IMR-90 (cell line): Measurements from ENCODE around the gene TINAG. TPM values are rescaled to one million over a fixed set of nuclear protein-coding genes. Genes with fewer than 3 reads are reported as not detected.

Experiments
- ATAC-seq: fragments of 200-7000 bp; cut with Tn5 transposase; 2 replicates; pipeline ENCODE4 v1.9.1; 2020; ENCODE audit warnings: low read depth, mild to moderate bottlenecking, moderate library complexity
- BruUV-seq: library from RNA; stranded (reverse); fragments of 400-500 nt; replicated peaks from 2 replicates; lab custom pipeline; 2021; lab: Mats Ljungman, UMichigan
- CTCF ChIA-PET: fragments of 300-600 bp; formaldehyde crosslinking; extraction: SDS; loops from one replicate; lab custom pipeline; 2021; ENCODE audit warnings: antibody characterized with exemption; lab: Yijun Ruan, JAX
- POLR2A ChIA-PET: fragments of 300-600 bp; sonication (Branson Sonifier 250); formaldehyde crosslinking; loops from one replicate; lab custom pipeline; 2022; ENCODE audit warnings: antibody characterized with exemption; ENCODE audit not compliant: unreplicated experiment; lab: Charles Lee
- DNase-seq: peaks from one replicate; pipeline ENCODE4 v3.0.0; 2013
- H2AFZ ChIP-seq: replicated peaks from 2 replicates; pipeline ENCODE3; 2013; ENCODE audit warnings: low read length, mild to moderate bottlenecking; ENCODE audit not compliant: poor library complexity
- H2AK5ac ChIP-seq: 2 replicates; pipeline ENCODE4 v1.6.1; 2013; ENCODE audit warnings: low read depth, low read length, inconsistent platforms
- H2AK9ac ChIP-seq: replicated peaks from 2 replicates; pipeline ENCODE3; 2013; ENCODE audit warnings: mild to moderate bottlenecking, low read depth, low read length, moderate library complexity; ENCODE audit not compliant: poor library complexity
- H2BK120ac ChIP-seq: 2 replicates; pipeline ENCODE4 v1.6.1; 2013; ENCODE audit warnings: low read depth, low read length, inconsistent platforms
- H2BK15ac ChIP-seq: 3 replicates; pipeline ENCODE4 v1.6.1; 2013; ENCODE audit warnings: low read depth, low read length, inconsistent platforms
- H2BK20ac ChIP-seq: 2 replicates; pipeline ENCODE4 v1.6.1; 2013; ENCODE audit warnings: low read depth, mild to moderate bottlenecking, inconsistent platforms, low read length, moderate library complexity
- H2BK5ac ChIP-seq: 2 replicates; pipeline ENCODE4 v1.6.1; 2013; ENCODE audit warnings: mild to moderate bottlenecking, low read depth, low read length, inconsistent platforms; ENCODE audit not compliant: poor library complexity, severe bottlenecking
- H3K14ac ChIP-seq: replicated peaks from 2 replicates; pipeline ENCODE4 v1.6.1; 2013; ENCODE audit warnings: low read depth, low read length, inconsistent platforms
- H3K18ac ChIP-seq: 2 replicates; pipeline ENCODE4 v1.6.1; 2013; ENCODE audit warnings: low read depth, low read length, control low read depth
- H3K23ac ChIP-seq: 2 replicates; pipeline ENCODE4 v1.6.1; 2013; ENCODE audit warnings: low read depth, low read length, inconsistent platforms
- H3K27ac ChIP-seq: 2 replicates; pipeline ENCODE4 v1.5.1; 2013; ENCODE audit warnings: mild to moderate bottlenecking, control low read depth, low read length; ENCODE audit not compliant: insufficient read depth
- H3K27me3 ChIP-seq: 2 replicates; pipeline ENCODE4 v1.6.1; 2013; ENCODE audit warnings: low read length; ENCODE audit not compliant: control insufficient read depth, insufficient read depth
- H3K36me3 ChIP-seq: 2 replicates; pipeline ENCODE4 v1.6.1; 2013; ENCODE audit warnings: low read length, mixed read lengths; ENCODE audit not compliant: control insufficient read depth, insufficient read depth
- H3K4ac ChIP-seq: 2 replicates; pipeline ENCODE4 v1.6.1; 2013; ENCODE audit warnings: low read depth, low read length, inconsistent platforms
- H3K4me1 ChIP-seq: 2 replicates; pipeline ENCODE4 v1.6.1; 2013; ENCODE audit warnings: low read length, mixed read lengths; ENCODE audit not compliant: control insufficient read depth, insufficient read depth
- H3K4me2 ChIP-seq: 2 replicates; pipeline ENCODE4 v1.6.1; 2013; ENCODE audit warnings: low read depth, mild to moderate bottlenecking, control low read depth, low read length, moderate library complexity
- H3K4me3 ChIP-seq: 2 replicates; pipeline ENCODE4 v1.5.1; 2013; ENCODE audit warnings: low read depth, mild to moderate bottlenecking, control low read depth, low read length, moderate library complexity; ENCODE audit not compliant: insufficient read depth
- H3K56ac ChIP-seq: 2 replicates; pipeline ENCODE4 v1.6.1; 2013; ENCODE audit warnings: low read length, inconsistent platforms; ENCODE audit not compliant: insufficient read depth; ENCODE audit errors: extremely low read depth
- H3K79me1 ChIP-seq, 2 experiments: 2 replicates each; pipeline ENCODE4 v1.6.1; 2013; ENCODE audit warnings: low read length in 2 of 2, inconsistent platforms in 1 of 2, low read depth in 1 of 2
- H3K9ac ChIP-seq: 2 replicates; pipeline ENCODE4 v1.6.1; 2013; ENCODE audit warnings: low read depth, low read length, control low read depth
- H3K9me1 ChIP-seq: 2 replicates; pipeline ENCODE4 v1.6.1; 2013; ENCODE audit warnings: low read length, inconsistent platforms; ENCODE audit not compliant: insufficient read depth
- H3K9me3 ChIP-seq: 2 replicates; pipeline ENCODE4 v1.6.1; 2013; ENCODE audit warnings: low read length; ENCODE audit not compliant: control insufficient read depth, insufficient read depth
- H4K20me1 ChIP-seq: 2 replicates; pipeline ENCODE4 v1.6.1; 2013; ENCODE audit warnings: low read length, inconsistent platforms; ENCODE audit not compliant: insufficient read depth
- H4K5ac ChIP-seq: 2 replicates; pipeline ENCODE4 v1.6.1; 2013; ENCODE audit warnings: mild to moderate bottlenecking, low read depth, low read length, control low read depth
- H4K8ac ChIP-seq, 2 experiments: 2 replicates each; pipeline ENCODE4 v1.6.1; 2013; ENCODE audit warnings: low read depth in 2 of 2, low read length in 2 of 2, control low read depth in 1 of 2, inconsistent platforms in 1 of 2
- H4K91ac ChIP-seq: 2 replicates; pipeline ENCODE4 v1.6.1; 2013; ENCODE audit warnings: low read depth, low read length, inconsistent platforms; ENCODE audit not compliant: insufficient read depth
- BHLHE40 ChIP-seq: fragments of 150-350 bp; IDR thresholded peaks from 2 replicates; pipeline ENCODE4 v1.6.1; 2016; ENCODE audit warnings: mild to moderate bottlenecking, low read depth, low read length
- CEBPB ChIP-seq: IDR thresholded peaks from 2 replicates; pipeline ENCODE4 v1.6.1; 2012; ENCODE audit warnings: low read depth, low read length, improper control_type of control experiment
- CTCF ChIP-seq: conservative IDR thresholded peaks from 2 replicates; pipeline ENCODE4 v1.5.1; 2012; ENCODE audit warnings: mild to moderate bottlenecking, low read depth, low read length, improper control_type of control experiment
- FOS ChIP-seq: fragments of 150-350 bp; IDR thresholded peaks from 2 replicates; pipeline ENCODE4 v1.6.1; 2016; ENCODE audit warnings: low read depth, low read length
- MAFK ChIP-seq: IDR thresholded peaks from 2 replicates; pipeline ENCODE4 v1.6.1; 2012; ENCODE audit warnings: low read depth, low read length, improper control_type of control experiment
- MXI1 ChIP-seq: IDR thresholded peaks from 2 replicates; pipeline ENCODE4 v1.6.1; 2012; ENCODE audit warnings: low read depth, mild to moderate bottlenecking, low read length, moderate library complexity, borderline replicate concordance
- NFE2L2 ChIP-seq: fragments of 150-350 bp; IDR thresholded peaks from 2 replicates; pipeline ENCODE4 v1.6.1; 2016; ENCODE audit warnings: low read depth, mild to moderate bottlenecking, low read length
- WGBS, 2 experiments: methylation state at CpG; one replicate each; pipeline versions ENCODE4 v1.1.5 to v1.1.7; 2013; ENCODE audit warnings: missing lambda C conversion rate in 2 of 2; ENCODE audit not compliant: insufficient read length in 1 of 2; ENCODE audit errors: extremely low coverage in 2 of 2; 5-methylcytosine and 5-hydroxymethylcytosine counted together
- dilution Hi-C: fragments of 300-500 bp; cut with HindIII; formaldehyde crosslinking; loops from one replicate; pipeline ENCODE4 v1.14.3; 2018; ENCODE audit warnings: low sequenced_read_pairs; ENCODE audit not compliant: unreplicated experiment
- in situ Hi-C: fragments of 300-500 bp; cut with MboI; formaldehyde crosslinking; loops from 3 replicates; pipeline ENCODE4 v1.14.3; 2019; ENCODE audit warnings: low sequenced_read_pairs, inconsistent platforms, mixed read lengths
- intact Hi-C: fragments of 100-400 bp; cut with micrococcal nuclease; formaldehyde crosslinking; loops from 2 replicates; pipeline ENCODE4 v1.10.0; 2022
- polyA plus RNA-seq, 3 experiments: library from polyadenylated mRNA; depleted of rRNA; stranded (reverse); fragments of >200 nt; gene quantifications; 2 replicates each; pipeline ENCODE4 v1.2.3, GENCODE V29; 2012; ENCODE audit warnings: low replicate concordance in 1 of 3
- total RNA-seq: library from RNA; depleted of rRNA; stranded (reverse); fragments of >200 nt; gene quantifications from 2 replicates; pipeline ENCODE4 v1.2.3, GENCODE V29; 2012

The TINAG gene
- total and polyA plus RNA-seq, 2 of the 4 experiments (the other 2 are of a cell fraction): not detected

- Histone ChIP-seq H3K4me1 (no peaks in the 10 kb centered on the region), H2BK120ac (peak overlapping the region; percentile 92; the same call in 1 of the 2 replicates), H2BK15ac (no peak overlapping the region), H2BK5ac (peak overlapping the region; percentile 53), H2BK20ac (0 out of 2 replicates have a peak overlapping the region, but pooled peaks have one; percentile 94), H3K79me1 (no peaks in the 10 kb centered on the region), H3K23ac (no peak overlapping the region), H3K27me3 (no peaks in the 10 kb centered on the region), H4K8ac (peak overlapping the region in 1 of 2 experiments; percentile 68; a peak in 2 of 4 replicates), H3K27ac (no peak overlapping the region), H3K4me2 (peak overlapping the region; percentile 28; the same call in 1 of the 2 replicates), H4K91ac (no peak overlapping the region), H3K14ac (peak overlapping the region; percentile 60; the same call in 1 of the 2 replicates), H4K5ac (no peak overlapping the region; the same call in 1 of the 2 replicates), H3K4ac (peak overlapping the region; percentile 67; the same call in 1 of the 2 replicates), H2AK9ac (no peak overlapping the region), H2AK5ac (no peak overlapping the region), H4K20me1 (no peaks in the 10 kb centered on the region), H3K9ac (no peak overlapping the region), H3K4me3 (no peak overlapping the region), H3K18ac (no peak overlapping the region), H3K9me3 (no peaks in the 10 kb centered on the region), H3K56ac (peak overlapping the region; percentile 39; the same call in 1 of the 2 replicates), H2AFZ (no peak overlapping the region), H3K36me3 (no peaks in the 10 kb centered on the region), H3K9me1 (no peaks in the 10 kb centered on the region)
- peak; percentile 89 for TF ChIP-seq FOS
- peak; percentile 60; the same call in 1 of the 2 replicates for TF ChIP-seq MAFK
- TF ChIP-seq NFE2L2: peak; percentile 82
- TF ChIP-seq CTCF: no peak
- no peak for TF ChIP-seq MXI1
- TF ChIP-seq CEBPB: peak; percentile 99
- TF ChIP-seq BHLHE40: peak; percentile 60; the same call in 1 of the 2 replicates
- ATAC-seq: peak; percentile 93
- ChIA-PET POLR2A (no interaction called here), CTCF (interaction anchor here (1.1 kb wide), 1 partner anchor 15 kb away, joined by 3 read pairs; no protein-coding TSS in a partner anchor)
- dilution Hi-C loops: no loop called here
- BruUV-seq: no TSS peak
- intact Hi-C loops: no loop called here
- in situ Hi-C loops: no loop called here
- peak; percentile 96 for DNase-seq
- WGBS, 2 experiments: no CpG with 5 or more reads among the region's 3 CpGs
Observed at GRCh38 chr6:54419885-54420284, 111.6 kb downstream of the TINAG start.
